AG08395 (cell line): Measurements from ENCODE around the gene SPSB1.
A peak's percentile ranks its signal among the peaks of the same experiment; 100 is the strongest.

Source experiments
- DNase-seq: peaks from one replicate; pipeline ENCODE4 v3.0.0; 2012; ENCODE audit warnings: mixed read lengths, low spot score

The SPSB1 gene

GRCh38 chr1:9279172-9279840 lies 13.4 kb upstream of the SPSB1 start:
- no peak for DNase-seq

- peak; percentile 98 for DNase-seq
These were observed 12.5 kb upstream of the SPSB1 start for GRCh38 chr1:9280015-9280860.

- peak; percentile 53 for DNase-seq
These were observed 11.4 kb upstream of the SPSB1 start for GRCh38 chr1:9281071-9281827.

- DNase-seq, result no peak
These were observed 10.6 kb upstream of the SPSB1 start for GRCh38 chr1:9281908-9282695.

- no peak for DNase-seq
These were observed 10.1 kb upstream of the SPSB1 start for GRCh38 chr1:9282696-9282955.

- DNase-seq, result no peak
These were observed 8.6 kb upstream of the SPSB1 start for GRCh38 chr1:9284061-9284460.

- DNase-seq, result no peak
These were observed 6.1 kb upstream of the SPSB1 start for GRCh38 chr1:9286556-9286955.

- no peak for DNase-seq
These were observed 3.6 kb upstream of the SPSB1 start for GRCh38 chr1:9289090-9289534.

GRCh38 chr1:9289711-9290485 lies 2.8 kb upstream of the SPSB1 start:
- peak; percentile 70 for DNase-seq

- DNase-seq, result no peak
These were observed 757 bp upstream of the SPSB1 start for GRCh38 chr1:9291914-9292360.

GRCh38 chr1:9293241-9293532 lies 493 bp downstream of the SPSB1 start:
- DNase-seq, result no peak

- DNase-seq, result no peak
These were observed 1.1 kb downstream of the SPSB1 start for GRCh38 chr1:9293533-9294404.

GRCh38 chr1:9294405-9294773 lies 1.7 kb downstream of the SPSB1 start:
- DNase-seq, result peak; percentile 46

GRCh38 chr1:9294910-9295636 lies 2.4 kb downstream of the SPSB1 start:
- peak; percentile 59 for DNase-seq

- no peak for DNase-seq
These were observed 3.2 kb downstream of the SPSB1 start for GRCh38 chr1:9295884-9296283.

- no peak for DNase-seq
These were observed 4.2 kb downstream of the SPSB1 start for GRCh38 chr1:9296850-9297249.

- no peak for DNase-seq
These were observed 5.1 kb downstream of the SPSB1 start for GRCh38 chr1:9297831-9298230.

- no peak for DNase-seq
These were observed 5.6 kb downstream of the SPSB1 start for GRCh38 chr1:9298282-9298681.

GRCh38 chr1:9299571-9300541 lies 7.2 kb downstream of the SPSB1 start:
- DNase-seq, result peak; percentile 38
